NK-92 treated with Interleukin-12 subunit alpha and Interleukin-12 subunit beta, amount 100 ng/mL, for 24 hours (cell line): Measurements from ENCODE around the gene METAP1D.
"Not testable (repeated sequence)": the region's sequence is repeated elsewhere in the genome, so short reads cannot be mapped to it uniquely, and the experiment has no call there.

Experiments used
- DNase-seq: peaks from one replicate; lab custom pipeline; 2025; lab: John Stamatoyannopoulos, UW

Gene METAP1D

DNA sequence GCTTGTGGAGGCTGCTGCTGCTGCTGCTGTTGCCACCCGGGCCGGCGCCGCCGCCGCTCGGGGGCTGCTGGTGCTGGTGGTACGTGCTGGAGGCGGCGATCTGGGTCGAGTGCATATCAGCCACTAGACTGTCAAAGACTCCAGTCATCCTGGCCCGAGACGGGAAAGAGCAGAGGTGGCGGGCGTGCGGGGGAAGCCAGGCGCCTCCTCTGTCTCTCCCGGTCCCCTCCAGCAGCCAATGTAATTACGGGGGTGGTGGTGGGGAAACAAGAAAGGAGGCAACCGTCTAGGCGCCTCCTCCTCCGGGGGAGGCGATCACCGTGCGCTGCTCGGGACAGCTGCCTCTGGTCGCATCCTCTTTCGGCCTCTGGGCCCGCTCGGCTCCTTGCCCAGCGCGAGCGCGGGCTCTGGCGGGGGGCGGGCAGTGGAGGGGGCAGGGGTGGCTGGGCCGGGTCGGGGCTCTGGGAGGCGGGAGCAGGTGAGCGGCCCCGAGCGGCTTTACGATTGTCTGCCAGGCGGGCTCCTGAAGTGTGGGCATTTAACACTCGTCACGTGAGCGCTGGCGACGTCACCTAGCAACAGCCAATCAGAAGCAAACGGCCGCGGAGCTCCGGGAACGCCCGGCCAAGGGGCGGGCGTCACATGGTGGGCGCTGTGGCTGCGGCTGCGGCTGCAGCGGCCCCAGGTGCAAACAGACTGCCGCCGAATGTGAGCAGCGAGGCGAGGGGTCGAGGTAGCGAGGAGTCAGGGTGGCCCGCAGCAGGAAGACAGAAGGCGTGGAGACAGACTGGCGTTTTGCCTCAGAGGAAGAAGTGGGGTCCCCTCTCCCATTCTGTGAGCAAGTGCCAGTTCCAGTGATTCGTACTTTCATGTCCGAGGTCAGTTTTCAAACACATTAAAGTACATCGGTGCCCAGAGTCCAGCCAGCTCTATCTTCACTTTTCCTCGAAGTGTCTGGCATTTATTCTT, 102.9 kb downstream of the METAP1D start, which contains the start of gene DLX2:
Gene DLX2, minus strand, starts transcription at position 510 of the 969 bp plus-strand sequence. Its CDS starts 362 bp downstream, at position 148.
- DNase-seq, result no peak

DNA sequence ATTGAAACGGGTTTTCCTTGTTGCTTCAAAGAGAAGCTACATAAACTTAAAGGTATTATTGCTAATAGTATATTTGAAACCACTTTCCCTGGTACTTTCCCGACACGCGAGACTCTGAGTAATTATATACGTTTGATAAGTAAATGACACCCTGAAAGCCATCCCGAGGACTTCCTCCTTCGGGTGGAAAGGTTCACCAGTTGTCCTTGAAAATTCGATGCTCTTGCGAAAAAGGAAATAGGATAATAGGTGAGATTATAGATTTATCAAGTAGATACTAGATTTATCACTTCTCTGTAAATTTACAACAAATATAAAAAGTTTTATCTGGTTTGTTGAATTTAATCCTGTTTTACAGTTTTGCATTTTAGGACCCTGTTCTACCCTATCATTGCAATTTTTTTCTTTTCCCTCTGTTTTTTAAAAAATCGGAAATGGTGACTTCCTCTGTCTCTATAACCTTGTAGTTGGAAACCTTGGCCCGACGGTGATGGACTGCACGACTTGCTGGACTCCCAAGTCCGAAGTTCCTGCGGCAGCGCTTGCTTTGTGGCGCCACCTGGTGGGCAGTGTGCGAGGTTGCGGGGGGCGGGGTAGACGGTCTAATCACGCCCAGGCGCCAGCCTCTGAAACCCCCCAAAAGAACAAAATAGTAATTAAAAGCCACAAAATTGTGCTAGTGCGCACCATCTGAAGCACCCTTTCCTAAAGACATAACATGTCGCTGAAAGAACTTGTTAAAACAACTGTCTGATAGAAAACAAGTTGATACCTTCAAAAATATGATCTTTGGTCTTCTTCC, 103.9 kb downstream of the METAP1D start:
- peak; percentile 42 for DNase-seq

GRCh38 chr2:172105471-172106107, 105.8 kb downstream of the METAP1D start:
- DNase-seq, result no peak

DNA sequence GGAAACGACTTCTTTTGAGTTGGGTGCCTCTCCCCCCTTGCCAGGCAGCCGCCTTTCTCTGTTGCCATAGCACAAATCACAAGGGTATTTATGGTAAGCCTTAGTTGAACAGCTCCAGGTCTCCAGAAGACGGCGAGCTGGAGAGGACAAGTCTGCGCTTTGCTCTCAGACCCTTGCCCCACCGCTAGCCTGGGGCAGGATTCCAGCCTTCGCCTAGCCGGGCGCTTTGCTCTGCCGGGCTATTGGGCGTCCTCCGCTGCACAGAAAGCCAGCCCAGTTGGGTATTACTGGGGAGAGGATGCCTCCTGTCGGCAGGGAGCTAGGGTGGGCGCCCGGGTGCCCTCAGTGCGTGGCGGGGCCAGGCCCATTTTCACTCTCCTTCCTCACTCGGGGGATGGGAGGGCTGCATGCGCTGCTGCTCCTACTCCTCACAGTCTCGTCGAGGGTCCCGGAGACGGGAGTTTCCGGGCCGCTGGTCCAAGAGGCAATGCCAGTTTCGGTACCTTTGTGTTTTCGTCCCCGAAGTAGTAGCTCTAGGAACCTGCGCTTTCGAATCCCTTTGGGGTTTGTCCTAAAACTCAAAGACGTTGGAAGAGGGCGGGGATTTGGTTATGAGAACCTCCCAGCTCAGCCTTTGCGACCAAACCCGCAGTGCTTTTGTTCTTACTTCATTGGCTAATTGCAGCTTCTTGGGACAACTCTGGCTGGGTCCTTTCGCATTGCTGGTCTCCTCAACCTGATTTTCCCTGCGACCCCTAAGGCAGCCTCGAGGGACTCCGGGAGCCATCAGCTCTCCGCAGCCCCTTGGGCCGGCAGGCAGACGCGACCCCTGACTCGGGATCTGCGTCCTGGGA, 106.6 kb downstream of the METAP1D start:
- no peak for DNase-seq

DNA sequence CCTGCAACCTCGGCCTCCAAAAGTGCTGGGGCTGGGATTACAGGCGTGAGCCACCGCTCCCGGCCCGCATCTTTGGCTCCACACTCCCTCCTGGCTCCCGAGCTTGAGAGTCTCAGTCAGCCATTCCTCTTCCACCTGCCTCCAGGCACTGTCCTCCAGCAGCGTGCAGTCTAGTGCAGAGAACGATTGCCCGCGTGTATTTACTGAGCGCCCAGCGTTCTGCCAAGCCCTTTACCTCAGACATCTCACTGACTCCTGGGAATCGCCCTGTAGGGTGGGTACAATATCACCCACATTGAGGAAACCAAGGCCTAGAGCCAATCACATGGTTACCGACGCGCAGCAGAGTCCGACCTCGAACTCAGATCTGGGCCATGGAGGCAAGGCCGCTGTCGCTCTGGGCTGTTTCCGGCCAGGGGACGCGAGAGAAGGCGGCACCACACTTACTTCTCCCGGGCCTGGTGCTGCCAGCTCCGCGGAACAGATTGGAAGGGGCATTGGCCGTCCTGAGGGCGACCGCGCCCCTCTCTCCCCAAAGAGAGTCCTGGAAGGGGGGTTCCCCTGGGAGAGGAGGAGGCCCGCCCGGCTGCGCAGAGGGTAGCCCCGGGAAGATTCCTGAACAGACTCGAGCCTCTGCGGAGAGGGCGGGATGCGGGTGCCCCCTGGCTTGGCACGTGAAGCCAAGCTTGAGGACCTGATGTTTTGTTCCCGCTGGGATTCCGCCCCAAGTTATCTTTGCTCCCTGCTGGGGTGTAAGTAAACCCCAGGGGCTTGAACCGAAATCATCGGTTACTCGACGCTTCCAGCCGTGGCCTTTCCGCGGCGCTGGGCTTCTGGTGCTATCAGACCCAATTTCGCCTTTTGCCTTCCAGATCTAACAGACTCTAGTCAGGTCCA, 108.2 kb downstream of the METAP1D start:
- DNase-seq, result no peak

DNA sequence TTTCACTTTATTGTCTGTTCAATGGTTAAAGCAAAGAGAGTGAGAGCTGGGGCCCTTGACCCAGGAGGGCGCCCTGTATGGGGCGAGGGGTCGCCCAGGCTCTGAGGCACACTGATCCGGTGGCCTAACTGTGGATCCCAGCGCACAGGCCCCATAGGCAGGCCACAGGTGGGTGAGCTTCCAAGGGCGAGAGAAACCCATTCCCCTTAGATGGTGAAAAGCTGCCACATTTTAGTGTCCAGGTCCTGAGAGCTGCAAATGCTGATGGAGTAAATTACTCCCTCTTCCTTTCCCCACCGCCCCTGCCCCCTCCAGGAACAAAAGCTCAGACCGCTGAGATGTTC, 108.8 kb downstream of the METAP1D start:
- no peak for DNase-seq

- DNase-seq, result no peak
Observed at GRCh38 chr2:172109256-172109987, 109.7 kb downstream of the METAP1D start.

- DNase-seq, result no peak
Observed at GRCh38 chr2:172109988-172110811, 110.4 kb downstream of the METAP1D start.

GRCh38 chr2:172113617-172114016, 113.9 kb downstream of the METAP1D start:
- DNase-seq, result no peak

DNA sequence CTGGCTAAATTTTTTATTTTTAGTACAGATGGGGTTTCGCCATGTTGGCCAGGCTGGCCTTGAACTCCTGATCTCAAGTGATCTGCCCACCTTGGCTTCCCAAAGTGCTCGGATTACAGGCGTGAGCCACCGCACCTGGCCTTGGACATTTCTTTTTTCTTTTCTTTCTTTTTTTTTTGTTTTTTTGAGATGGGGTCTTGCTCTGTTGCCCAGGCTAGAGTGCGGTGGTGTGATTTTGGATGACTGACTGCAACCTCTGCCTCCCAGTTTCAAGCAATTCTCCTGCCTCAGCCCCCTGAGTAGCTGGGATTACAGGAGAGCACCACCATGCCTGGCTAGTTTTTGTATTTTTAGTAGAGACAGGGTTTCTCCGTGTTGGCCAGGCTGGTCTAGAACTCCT, 114.4 kb downstream of the METAP1D start:
- not testable (repeated sequence) for DNase-seq

DNA sequence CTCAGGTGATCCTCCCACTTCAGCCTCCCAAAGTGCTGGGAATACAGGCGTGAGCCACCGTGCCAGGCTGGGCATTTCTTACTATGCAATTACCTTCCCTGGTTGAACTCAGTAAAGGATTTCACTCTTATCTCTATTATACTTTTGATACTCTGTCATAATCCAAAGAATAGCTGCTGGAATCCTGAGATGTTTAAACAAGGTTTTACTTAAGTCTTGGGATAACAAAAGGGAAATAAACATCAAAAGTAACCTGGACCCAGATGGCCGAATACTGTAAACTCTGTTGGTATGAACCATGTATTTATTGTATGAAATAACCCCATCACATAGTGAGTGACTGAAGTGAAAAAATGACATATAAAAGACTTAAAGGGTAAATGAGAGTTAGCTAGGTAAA, 114.8 kb downstream of the METAP1D start:
- no peak for DNase-seq

DNA sequence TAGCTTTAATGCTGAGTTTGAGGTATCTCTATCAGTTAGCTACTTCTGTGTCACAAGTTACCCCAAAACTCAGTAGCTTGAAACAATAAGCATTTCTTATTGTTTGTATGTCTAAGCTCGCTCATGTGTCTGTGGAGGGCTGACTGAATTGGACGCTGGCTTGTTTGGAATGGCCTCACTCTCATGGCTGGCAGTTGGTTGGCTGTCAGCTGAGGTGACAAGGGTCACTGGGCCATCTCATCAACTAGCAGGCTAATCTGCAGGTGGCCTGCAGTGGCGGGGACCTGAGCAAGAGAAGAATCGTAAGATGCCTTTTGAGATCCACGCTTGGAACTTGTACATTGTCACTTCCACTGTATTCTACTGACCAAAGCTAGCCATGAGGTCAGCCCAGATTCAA, 116.4 kb downstream of the METAP1D start:
- DNase-seq, result no peak

DNA sequence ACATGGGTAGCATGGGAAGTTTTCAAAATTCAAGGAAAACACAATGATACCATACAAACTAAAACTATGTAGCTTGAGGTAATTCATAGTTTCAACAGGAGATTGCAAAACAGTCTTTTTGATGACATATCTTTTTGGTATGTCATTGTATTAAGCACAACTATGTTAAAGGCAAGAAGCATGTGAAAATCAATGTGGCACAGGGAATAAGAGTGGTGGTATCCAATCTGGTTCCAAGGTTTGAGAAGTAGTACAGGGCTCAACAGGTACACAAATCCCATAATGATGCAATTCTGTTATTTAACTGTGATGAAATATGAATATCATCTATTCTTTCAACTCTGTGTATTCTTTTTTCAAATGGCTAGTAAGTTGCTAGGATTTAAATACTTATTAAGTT, 119.3 kb downstream of the METAP1D start:
- no peak for DNase-seq

DNA sequence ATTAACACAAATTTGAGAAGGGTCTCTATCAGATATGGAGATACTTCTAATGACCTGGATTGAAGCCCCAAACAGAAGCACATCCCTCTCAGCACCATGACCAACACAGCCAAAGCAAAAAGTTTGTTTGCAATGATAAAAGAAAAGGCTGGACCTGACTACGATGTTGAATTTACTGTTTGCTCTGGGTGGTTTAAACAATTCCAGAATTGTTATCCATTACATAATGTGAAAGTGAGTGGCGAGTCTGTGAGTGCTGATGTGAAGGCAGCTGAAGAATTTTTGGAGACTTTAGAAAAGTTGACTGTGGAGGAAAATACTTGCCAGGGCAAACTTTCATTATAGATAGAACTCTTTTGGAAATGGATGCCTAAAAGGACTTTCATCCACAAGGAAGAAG, 120.4 kb downstream of the METAP1D start:
- no peak for DNase-seq

DNA sequence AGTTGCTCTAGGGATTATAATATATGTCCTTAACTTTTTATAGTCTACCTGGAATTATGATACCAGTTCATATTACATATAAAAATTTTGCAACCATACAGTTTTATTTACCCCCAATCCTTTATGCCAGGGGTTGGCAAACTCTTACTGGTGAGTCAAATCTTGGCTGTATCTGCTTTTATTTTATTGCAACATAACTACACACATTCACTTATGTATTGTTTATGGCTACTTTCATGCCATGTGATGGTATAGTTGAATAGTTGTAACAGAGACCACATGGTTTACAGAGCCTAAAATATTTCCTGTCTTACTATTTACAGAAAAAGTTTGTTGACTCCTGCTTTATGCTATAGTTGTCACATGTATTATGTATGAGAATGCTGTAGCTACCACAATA, 128.7 kb downstream of the METAP1D start:
- DNase-seq, result no peak

DNA sequence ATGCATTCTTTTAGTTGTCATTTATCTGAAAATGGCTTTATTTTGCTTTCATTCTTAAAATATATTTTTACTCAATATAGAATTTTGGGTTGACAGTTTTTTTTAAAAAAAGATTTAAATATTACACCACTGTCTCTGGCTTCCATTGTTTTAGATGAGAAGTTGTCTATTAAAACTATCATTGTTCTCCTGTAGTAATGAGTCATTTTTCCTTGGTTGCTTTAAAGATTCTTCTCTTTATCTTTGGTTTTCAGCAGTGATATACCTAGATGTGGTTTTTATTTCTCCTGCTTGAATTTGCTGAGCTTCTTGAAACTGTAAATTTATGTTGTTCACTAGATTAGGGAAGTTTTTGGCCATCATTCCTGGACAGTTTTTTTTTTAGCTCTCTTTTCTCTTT, 129.7 kb downstream of the METAP1D start:
- no peak for DNase-seq
